ENCODE results near the gene SPDYC. TPM values are rescaled to one million over a fixed set of nuclear protein-coding genes. Genes with fewer than 3 reads are reported as not detected.

Gene SPDYC
- total RNA-seq, 1 experiment from 2014 or later: 1.2 TPM

GRCh38 chr11:65180877-65181568 lies 11.0 kb downstream of the SPDYC start:
- H3K9me2 ChIP-seq (ENCODE audit: insufficient read depth): no peaks in the 10 kb centered on the region
- peaks cover under 1 to 19% of the 10 kb centered on the region in 2 experiments; a peak in 2 of 4 replicates for H3K36me3 ChIP-seq (ENCODE audit: control insufficient read depth in 1 of 2, insufficient read depth in 2 of 2, low read length in 2 of 2)
- intact Hi-C loops (cut with micrococcal nuclease): loop anchor here (2.0 to 5.0 kb wide), 4 partner anchors 46 to 334 kb away; partner anchors contain the start of genes SYVN1 and TM7SF2
- peak overlapping the region; percentile 97 for H3K4me2 ChIP-seq (ENCODE audit: low read length)
- DNase-seq (ENCODE audit: low read depth, low spot score) (peak; percentile 29), ATAC-seq (peak; percentile 66)
- no peaks in the 10 kb centered on the region for H3K9me3 ChIP-seq (ENCODE audit: control insufficient read depth in 1 of 2, insufficient read depth in 1 of 2, low read depth in 1 of 2, low read length in 2 of 2)
- H3K4me1 ChIP-seq (ENCODE audit: control insufficient read depth in 1 of 2, insufficient read depth in 2 of 2, low read length in 2 of 2): peaks cover 23 to 35% of the 10 kb centered on the region in 2 experiments
- CTCF ChIA-PET: interaction anchor here (0.6 to 2.7 kb wide), 8 partner anchors 11 to 333 kb away, joined by 3 to 14 read pairs (median 6); partner anchors contain the start of genes FAU, MRPL49, SPDYC and SYVN1
- H3K79me2 ChIP-seq (ENCODE audit: insufficient read depth, low read length): peaks cover 49% of the 10 kb centered on the region
- no peak overlapping the region for H2AFZ ChIP-seq (ENCODE audit: low read depth, low read length, poor library complexity, severe bottlenecking)
- peak overlapping the region; percentile 81 to 95 for H3K4me3 ChIP-seq (replicated peaks in 1 of 2; ENCODE audit: low read depth in 1 of 2, low read length in 2 of 2)
- peak overlapping the region; percentile 97 for H3K9ac ChIP-seq (ENCODE audit: low read length)
- RAD21 ChIA-PET (ENCODE audit: low non-redundant PET in 1 of 2, low total read pairs in 2 of 2, uncharacterized antibody in 2 of 2, unreplicated experiment in 2 of 2): interaction anchor here (1.0 to 1.4 kb wide), 4 partner anchors 46 to 64 kb away, joined by 3 to 8 read pairs (median 4); partner anchors contain the start of genes FAU (in 1 of the 2), MRPL49 (in 1 of the 2) and ZNHIT2 (in 1 of the 2)
- no peaks in the 10 kb centered on the region for H3K27me3 ChIP-seq (ENCODE audit: insufficient read depth, low read length)
- peak overlapping the region; percentile 100 for H3K27ac ChIP-seq (ENCODE audit: low read depth, low read length)
- BruUV-seq (replicated peaks): no TSS peak
- POLR2A ChIA-PET: interaction anchor here (1.0 to 2.8 kb wide), 7 partner anchors 11 to 69 kb away, joined by 3 to 20 read pairs (median 6); partner anchors contain the start of genes FAU, MRPL49, SPDYC and SYVN1
- no peaks in the 10 kb centered on the region for H4K20me1 ChIP-seq (ENCODE audit: insufficient read depth)
- TF ChIP-seq EGR1 (IDR thresholded peaks at IDR 0.05; ENCODE audit: low read depth) (no peak), ZNF274 (IDR thresholded peaks at IDR 0.05; ENCODE audit: low read depth, low read length) (no peak), MAX (IDR thresholded peaks at IDR 0.05) (peak; percentile 51; the same call in 1 of the 2 replicates), SP1 (IDR thresholded peaks at IDR 0.05; ENCODE audit: low read depth) (no peak), EZH2 (IDR thresholded peaks at IDR 0.05) (no peak), SIN3A (IDR thresholded peaks at IDR 0.05; ENCODE audit: low read depth) (no peak), RAD21 (IDR thresholded peaks at IDR 0.05; ENCODE audit: low read depth) (peak; percentile 86), EZH2phosphoT487 (IDR thresholded peaks at IDR 0.05; ENCODE audit: borderline replicate concordance) (no peak), CEBPB (IDR thresholded peaks at IDR 0.05; ENCODE audit: low read depth) (no peak), POLR2AphosphoS5 (IDR thresholded peaks at IDR 0.05; ENCODE audit: low read depth, low read length) (peak; percentile 34; the same call in 1 of the 2 replicates), ZBTB33 (IDR thresholded peaks at IDR 0.05; ENCODE audit: extremely low read depth, insufficient replicate concordance, low read length) (no peak), CBX3 (IDR thresholded peaks at IDR 0.05; ENCODE audit: low read depth) (no peak), POLR2A (IDR thresholded peaks at IDR 0.05; ENCODE audit: borderline replicate concordance, extremely low read depth, insufficient read depth, insufficient read length) (no peak), JUND (IDR thresholded peaks at IDR 0.05) (no peak), ZFX (IDR thresholded peaks at IDR 0.05) (no peak)
- TF ChIP-seq, protein P1, sequence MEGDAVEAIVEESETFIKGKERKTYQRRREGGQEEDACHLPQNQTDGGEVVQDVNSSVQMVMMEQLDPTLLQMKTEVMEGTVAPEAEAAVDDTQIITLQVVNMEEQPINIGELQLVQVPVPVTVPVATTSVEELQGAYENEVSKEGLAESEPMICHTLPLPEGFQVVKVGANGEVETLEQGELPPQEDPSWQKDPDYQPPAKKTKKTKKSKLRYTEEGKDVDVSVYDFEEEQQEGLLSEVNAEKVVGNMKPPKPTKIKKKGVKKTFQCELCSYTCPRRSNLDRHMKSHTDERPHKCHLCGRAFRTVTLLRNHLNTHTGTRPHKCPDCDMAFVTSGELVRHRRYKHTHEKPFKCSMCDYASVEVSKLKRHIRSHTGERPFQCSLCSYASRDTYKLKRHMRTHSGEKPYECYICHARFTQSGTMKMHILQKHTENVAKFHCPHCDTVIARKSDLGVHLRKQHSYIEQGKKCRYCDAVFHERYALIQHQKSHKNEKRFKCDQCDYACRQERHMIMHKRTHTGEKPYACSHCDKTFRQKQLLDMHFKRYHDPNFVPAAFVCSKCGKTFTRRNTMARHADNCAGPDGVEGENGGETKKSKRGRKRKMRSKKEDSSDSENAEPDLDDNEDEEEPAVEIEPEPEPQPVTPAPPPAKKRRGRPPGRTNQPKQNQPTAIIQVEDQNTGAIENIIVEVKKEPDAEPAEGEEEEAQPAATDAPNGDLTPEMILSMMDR (IDR thresholded peaks at IDR 0.05 in 2 of 3, conservative IDR thresholded peaks at IDR 0.05 in 1 of 3; ENCODE audit: borderline replicate concordance in 1 of 3, insufficient read depth in 1 of 3, low read depth in 2 of 3, low read length in 2 of 3): peak in 2 of 3 experiments; percentile 49 to 56; a peak in 5 of 6 replicates

Data from HCT116 (cell line).